ENCODE results near the gene ANKRD30B.
"Not testable (repeated sequence)": the region's sequence is repeated elsewhere in the genome, so short reads cannot be mapped to it uniquely, and the experiment has no call there.

ANKRD30B gene

DNA sequence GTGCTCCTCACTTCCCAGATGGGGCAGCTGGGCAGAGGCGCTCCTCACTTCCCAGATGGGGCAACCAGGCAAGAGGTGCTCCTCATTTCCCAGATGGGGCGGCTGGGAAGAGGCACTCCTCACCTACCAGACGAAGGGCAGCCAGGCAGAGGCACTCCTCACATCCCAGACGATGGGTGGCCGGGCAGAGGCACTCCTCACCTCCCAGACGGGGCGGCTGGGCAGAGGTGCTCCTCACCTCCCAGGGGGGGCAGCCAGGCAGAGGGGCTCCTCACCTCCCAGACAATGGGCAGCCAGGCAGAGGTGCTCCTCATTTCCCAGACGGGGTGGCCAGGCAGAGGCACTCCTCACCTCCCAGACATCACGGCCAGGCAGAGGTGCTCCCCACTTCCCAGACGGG is 110.5 kb downstream of the ANKRD30B start:
- not testable (repeated sequence) for DNase-seq

GRCh38 chr18:14859995-14860394 is 112.0 kb downstream of the ANKRD30B start:
- not testable (repeated sequence) for DNase-seq

DNA sequence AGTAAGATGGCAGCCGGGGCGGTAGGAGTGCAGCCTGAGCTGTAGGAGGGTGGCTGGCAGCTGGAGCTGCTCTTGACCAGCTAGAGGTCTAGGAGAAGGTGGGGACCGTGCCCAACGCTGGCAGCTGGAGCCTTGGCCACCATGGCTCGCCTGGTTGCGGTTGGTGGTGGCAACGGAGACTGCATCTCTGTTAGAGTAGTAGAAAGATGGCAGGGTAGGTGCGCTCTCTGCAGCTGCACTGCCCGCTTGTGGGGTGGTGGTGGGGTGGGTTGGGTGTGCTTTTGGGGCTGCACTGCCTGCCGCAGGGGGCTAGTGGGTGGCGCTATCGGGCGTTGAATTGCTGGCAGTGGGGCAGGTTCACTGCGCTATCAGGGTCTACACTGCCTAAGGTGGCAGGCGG is 118.5 kb downstream of the ANKRD30B start:
- not testable (repeated sequence) for DNase-seq

GRCh38 chr18:14867988-14868387 is 120.0 kb downstream of the ANKRD30B start:
- not testable (repeated sequence) for DNase-seq

DNA sequence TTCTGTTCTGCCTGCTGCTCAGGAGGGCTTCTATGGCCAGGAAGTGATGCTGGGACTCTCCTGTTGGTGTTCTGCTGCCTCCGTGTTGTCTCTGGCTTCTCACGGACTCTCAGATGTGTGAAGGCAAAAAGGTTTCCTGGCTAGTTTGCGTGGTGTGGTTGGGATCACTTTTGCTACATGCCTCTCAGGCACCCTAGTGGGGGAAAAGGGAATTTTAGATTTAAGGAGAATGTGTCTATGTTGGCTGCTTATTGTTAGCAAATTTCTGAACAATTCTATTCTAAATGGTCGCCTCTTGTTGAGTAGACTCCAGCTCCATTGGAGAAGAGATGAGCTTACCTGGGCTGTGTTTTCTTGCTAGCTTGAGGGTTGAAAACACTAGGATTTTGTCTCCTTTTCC is 120.9 kb downstream of the ANKRD30B start:
- not testable (repeated sequence) for DNase-seq

GRCh38 chr18:14878826-14879225 is 130.9 kb downstream of the ANKRD30B start:
- DNase-seq: not testable (repeated sequence)

DNA sequence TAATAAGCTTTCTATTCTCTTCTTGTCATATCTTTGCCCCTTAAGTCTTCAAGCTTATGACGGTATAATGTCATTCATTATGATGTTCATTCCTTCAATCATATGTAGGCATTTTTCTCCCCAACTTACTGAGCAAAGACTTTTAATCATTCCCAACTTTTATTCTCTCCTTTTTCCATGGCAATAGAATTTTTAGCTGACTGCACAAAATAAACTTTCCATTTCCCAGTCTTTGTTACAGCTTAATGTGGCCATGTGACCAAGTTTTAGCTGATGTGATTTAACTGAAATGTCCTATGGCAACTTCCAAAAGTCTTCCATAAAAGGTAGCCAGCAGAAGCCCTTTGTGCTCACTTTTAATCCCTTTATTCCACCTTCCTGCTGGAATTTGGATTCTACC is 152.5 kb downstream of the ANKRD30B start:
- DNase-seq: no peak

Data from activated CD4-positive, alpha-beta T cell treated with anti-CD3 and anti-CD28 coated beads, Interleukin-10, Interleukin-2, amounts not matched to agents 100 ng/mL and 50 ng/mL, durations not matched to agents 16 hours and 8 hours (primary cell).